HG03097 (cell line): ENCODE measurements around the gene DCP1B.
"Not testable (repeated sequence)": the region's sequence is repeated elsewhere in the genome, so short reads cannot be mapped to it uniquely, and the experiment has no call there.

Source experiments
- ATAC-seq: cut with Tn5 transposase; IDR thresholded peaks from one replicate; pipeline ENCODE4 v1.9.1; 2021; ENCODE audit not compliant: unreplicated experiment, low FRiP score

Gene DCP1B

DNA sequence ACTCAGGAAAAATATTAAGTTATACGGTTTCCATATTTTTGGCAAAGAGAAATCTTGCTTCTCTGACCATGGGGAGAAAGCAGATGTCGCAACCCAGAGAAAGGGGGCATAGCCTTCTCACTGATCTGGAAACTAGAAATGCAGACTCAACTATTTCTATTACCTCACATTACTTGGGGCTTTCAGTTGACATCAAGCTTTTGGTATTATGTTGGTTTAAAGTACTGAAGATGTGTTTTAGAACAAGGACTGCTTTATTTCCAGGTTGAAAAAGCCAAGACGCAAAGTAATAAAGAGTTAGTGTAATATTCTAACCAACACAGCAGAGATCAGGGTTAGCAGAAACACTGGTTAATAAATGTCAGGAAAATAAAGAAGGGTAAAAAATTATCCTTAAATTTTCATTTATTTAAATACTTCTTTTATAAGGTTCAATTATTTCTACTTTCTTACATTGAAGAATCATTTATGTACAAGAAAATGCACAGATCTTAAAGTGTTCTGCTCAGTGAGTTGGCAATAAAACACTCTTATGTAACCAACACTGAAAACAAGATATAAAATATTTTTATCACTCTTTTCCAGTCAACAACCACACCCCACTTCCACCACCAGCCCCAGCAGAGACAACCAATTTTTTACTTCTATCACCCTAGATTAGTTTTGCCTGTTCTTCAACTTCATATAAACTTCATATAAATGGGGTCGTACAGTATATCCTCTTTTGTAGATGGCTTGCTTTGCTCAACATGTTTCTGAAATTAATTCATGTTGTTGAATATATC, 26.0 kb downstream of the DCP1B start:
- no peak for ATAC-seq

DNA sequence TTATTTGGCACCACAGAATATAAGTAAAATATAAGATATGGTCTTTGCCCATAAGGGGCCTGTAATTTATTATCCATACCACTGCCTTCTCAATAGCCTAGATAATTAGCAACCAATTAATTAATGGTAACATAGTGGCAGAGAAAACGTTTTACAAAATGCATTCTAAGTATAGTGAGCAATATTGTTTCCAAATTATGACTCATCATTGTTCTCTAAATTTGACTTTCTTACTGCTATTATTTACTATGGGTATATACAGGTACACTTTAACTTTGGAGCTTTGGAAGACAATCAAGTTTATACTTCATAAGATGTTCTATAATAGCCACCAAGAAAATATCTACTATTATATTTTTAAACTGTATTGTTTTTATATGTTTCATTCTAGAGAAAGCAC, 26.7 kb downstream of the DCP1B start:
- ATAC-seq = no peak

DNA sequence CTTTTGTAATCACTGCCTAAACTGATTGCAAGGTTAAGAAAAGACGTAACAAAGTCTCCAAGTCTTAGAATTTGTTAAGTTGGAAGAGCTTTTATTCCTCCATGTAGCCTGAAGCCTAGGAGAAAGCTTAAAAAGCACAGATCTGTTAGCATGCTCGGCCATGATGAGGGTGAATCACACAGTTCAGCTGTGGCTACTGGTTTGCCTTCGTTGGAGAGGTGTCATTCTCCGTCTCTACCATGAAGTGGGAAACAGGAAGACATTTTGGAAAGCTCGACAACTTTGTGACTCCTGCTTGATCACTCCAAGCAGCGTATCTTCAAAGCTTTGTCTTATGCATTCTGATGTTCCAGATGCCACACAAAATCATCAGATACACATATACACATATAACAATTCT, 27.1 kb downstream of the DCP1B start:
- ATAC-seq = no peak

DNA sequence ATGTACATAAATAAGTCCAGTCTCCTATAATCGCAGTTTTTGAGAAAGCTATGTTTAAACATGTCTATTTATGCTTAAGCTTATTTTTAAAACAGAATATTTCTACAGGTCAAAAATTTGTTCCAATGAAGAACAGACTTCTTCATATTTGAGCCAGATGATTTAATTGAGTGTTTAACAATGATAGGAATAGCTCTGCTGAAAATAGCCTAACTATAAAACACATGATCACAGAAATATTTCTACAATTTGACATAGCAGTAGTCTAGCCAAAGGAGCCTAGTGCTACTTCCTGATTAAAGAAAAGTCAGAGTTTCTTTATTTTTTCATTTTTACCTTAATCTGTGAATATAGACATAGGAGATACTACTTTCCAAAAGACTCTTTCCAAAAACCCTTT, 29.4 kb downstream of the DCP1B start:
- ATAC-seq = no peak

DNA sequence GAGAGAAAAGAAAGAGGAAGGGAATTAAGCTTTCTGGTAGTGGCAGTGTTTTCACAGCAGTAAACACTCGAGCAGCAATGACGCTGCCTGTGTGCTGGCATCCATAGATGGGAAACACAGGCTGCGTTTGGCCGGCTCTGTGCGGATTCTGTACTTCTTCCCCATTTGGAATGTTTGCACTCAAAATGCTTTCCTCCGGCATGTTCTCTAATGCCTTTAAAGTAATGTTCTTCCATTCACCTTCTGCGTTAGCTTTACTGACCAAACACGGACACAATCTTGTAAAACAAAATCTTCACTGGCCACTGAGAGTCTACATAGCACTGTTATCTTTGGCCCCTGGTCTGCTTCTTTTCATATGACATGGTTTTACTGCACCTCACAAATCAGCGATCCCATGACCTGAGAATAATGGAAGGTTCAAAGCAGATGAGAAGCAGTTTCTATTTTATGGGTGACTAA, 31.4 kb downstream of the DCP1B start:
- ATAC-seq = no peak

DNA sequence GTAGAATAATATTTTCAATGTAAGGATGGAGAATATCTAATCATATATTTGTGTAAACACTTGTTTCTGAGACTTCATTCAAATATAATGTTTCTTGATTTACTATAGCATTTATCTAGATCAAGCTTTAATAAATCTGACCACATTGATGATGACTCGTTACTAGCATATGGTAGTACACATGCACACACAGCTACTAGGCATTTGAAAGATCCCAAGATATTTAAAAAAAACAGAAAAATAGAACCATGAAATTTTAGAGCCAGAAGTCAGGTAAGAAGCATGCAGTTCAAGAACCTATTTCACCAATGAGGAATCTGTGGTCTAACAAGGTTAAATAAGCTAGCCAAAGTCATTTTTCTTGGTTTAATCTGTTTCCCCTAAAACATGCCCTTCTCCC, 32.0 kb downstream of the DCP1B start:
- no peak for ATAC-seq

DNA sequence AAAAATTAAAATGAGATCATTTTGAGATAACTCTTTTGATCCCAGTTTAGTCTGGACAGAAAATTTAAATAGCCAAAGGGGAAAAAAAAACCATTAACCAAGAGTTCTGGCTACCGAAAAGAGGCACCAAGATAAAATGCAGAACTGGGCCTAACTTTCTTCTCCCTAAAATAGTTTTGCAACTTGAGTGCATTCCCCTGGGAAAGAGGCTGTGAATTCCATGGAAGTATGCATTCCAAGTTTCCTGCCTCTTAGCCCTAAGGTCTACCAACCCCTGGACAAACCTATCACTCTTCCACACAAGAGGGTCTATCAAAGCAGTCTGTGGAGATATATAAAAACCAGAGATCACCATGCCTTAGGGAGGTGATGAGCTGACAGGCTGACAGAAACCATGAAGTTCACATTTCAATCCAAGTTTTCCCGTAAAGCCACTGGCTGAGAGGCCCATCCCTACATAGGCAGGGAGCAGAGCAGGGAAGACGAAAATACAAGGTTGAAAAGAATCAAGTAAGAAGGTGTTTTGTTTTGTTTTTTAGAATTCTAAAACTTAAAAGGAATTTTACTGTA, 33.8 kb downstream of the DCP1B start:
- no peak for ATAC-seq

DNA sequence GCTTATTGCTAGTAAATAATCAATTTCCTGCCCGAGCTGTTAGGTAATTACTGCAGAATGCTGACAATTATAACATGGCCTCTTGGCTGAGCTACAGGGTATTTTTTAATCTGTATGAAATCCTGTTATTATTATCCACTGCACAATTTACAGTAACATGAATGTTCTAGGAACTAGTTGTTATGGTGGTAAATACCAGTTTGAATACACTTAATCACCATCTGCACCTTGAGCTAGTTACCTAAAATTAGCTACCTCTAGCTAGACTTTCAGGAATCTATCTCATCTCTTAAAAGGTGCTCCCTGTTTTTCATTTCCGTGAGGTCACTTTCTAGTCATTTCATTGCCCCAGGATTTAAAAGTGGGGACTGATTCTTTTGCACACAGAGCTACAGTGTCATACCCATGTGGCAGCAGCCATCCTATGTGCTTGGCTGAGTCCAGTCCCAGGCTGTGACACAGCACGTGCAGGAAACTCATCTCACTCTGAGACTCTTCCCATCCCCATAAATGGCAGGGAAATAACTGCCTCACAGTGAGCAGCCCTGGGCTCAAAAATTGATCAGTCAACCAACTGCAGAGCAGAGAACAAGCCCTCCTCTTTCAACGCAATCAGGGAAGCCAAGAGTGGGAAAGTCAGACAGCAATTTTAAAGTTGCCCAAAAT, 37.6 kb downstream of the DCP1B start:
- ATAC-seq = no peak

DNA sequence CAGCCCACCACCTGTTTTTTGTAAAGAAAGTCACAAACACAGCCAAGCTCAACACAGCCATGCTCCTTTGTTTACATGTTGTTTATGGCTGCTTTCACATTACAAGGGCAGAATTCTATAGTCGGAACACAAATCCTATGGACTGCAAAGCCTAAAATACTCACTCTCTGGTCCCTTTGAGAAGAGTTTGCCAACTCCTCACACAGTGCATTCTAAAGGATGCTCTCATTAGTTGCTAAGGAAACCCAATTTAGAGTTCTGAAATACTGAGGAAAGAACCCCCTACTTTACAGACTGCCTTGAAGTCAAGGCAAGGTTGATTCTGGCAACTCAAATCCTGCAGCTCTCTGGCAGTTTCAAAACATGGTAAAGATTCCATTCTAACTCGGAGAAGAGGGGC, 38.3 kb downstream of the DCP1B start:
- ATAC-seq = no peak

DNA sequence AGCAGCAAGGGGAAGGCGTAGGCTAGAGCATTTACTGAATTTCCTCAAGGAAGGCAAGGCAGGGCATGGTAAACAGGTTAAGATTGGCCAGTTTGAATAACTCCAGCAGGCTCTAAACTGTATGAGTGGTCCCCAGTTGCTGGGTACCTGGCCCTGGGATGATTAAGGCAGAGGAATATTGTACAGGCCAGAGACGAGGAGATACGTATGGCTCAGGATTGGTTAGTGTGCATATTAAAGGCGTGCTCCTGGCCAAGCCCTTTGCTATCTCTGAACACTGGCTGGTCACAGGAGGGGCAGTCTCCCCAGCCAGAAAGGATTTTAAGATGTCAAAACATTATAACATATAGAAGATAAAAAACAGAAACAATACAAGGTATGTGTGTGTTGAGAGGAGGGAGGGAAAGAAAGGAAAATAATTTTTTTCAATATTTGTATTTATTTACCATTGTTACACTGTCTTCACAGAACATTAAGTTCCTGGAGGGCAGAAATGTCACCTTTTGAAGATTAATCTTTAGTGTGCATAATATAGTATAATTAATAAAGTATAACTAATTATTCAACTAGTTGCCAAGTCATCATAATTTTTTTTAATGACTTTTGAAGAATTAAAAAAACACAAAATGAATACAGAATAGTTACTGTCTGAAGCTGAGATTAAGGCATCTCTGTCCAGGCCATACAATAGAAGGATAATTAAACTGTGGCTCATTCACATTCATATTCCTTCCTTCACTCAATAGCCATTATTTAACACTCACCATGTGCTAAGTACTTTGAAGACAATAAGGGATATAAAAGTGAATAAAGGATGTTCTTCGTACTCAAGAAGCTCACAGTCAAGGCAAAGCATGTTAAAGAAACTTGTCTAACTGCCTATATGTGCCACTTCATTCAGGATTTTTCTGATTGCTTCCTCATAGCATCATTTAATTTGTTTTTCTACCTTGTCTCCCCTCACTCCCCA, 41.9 kb downstream of the DCP1B start:
- no peak for ATAC-seq

DNA sequence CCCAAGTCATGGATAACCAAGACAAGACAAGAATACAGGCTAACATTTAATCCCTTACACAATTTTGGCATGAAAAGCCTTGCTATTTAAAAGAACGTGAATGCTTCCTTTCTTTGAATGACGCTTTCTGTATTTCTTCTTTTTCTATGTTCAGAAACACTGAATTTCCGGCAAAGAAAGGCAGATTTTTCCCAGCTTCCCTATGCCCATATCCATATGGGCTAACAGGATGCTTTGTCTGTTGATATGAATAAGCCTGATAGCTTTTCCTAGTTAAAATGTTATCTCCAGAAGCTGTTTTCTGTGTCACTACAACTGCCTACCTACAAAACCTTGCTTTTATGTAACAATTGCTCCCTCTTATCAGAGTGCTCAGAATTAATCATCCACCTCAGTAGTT, 47.5 kb downstream of the DCP1B start:
- ATAC-seq = no peak

DNA sequence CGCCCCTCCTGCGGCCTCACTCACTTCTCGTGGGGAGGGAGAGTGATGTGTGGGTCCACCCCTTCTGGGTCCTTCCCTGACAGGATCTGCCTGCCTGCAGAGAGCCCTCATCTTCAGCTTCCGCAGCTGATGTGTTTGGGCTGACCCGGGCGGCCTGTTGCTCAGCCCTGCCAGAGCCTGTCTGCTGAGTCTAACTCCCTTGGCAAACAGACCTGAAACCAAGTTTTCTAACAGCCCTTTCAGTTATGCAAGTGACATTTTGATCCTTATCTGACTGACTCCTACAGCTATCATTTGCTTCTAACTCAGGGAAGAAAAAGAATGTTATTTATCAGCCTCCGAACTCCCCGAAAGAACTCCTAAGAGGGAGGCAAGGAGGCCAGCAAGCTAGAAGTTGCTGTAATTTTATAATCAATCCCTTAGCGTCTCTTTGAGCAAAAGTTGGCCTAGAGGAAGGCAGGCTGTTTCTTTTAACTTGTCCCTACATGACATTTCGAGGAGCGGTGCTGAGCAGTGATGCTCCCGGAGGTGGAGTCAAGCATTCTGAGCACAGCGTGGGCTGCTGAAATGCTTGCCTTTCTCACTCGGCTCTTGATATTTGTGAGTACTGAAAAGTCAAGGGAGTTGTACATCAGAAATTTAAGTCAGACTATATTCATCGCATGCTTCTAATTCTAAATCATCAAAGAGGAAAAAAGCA, 54.3 kb downstream of the DCP1B start:
- no peak for ATAC-seq

DNA sequence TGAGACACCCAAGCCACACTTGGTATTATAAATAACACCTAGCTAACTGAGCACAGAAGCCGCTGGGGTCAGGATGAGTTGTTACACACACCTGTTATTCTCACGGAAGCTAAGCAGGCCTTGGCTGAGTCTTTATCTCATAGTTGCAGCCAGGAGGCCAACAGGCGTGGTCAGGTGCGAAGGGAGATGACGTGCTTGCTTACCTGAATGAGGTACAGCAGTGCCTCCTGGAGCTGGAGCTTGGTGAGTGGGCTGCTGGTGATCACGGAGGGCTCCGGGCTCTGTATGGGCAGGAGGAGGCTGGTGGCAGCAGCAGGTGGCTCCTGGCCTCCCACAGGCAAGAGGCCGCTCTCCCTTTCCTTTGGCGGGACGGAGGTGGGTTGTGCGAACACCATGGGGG, 55.4 kb downstream of the DCP1B start:
- no peak for ATAC-seq

DNA sequence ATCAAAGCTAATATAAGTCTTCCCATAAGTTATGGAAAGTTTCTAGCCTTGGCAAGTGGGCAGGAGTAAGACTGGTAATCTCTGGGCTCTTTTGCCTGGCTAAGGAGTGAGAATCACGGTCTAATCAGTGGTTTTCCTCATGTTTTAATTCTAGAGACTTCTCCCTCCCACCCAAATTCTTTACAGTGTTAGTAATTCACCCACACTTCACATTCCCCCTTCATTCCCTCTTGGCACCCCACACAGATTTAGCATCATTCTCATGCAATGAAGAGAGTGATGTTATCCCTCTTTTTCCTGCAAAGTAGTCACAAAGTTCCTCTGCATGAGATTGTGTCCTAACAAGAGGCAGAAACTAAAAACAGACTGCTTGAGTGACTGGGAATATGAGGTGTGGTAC, 57.2 kb downstream of the DCP1B start:
- ATAC-seq = no peak

DNA sequence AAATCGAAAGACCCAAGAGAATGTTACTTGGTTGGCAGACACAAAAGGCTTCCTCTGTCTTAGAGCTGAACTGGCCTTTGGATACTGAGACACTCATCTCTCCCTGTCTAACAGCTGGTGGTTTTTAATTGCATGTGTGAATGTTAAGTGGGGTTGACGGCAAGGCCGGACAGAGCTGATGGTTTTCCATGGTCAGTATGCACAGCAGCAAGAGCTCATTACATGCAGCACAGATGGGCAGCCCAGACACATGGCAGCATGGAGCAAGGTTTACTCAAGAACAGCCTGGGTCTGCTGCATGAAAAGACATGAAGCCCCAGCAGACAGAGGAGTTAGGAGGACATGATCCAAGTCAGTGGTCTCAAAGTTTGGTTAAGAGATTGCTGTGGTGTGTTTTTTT, 58.0 kb downstream of the DCP1B start:
- no peak for ATAC-seq

DNA sequence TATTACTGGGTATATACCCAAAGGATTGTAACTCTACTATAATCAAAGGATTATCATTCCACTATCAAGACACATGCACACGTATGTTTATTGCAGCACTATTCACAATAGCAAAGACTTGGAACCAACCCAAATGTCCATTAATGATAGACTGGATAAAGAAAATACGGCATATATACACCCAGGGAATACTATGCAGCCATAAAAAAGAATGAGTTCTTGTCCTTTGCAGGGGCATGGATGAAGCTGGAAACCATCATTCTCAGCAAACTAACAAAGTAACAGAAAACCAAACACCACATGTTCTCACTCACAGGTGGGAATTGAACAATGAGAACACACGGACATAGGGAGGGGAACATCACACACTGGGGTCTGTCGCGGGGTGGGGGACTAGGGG, 58.8 kb downstream of the DCP1B start:
- not testable (repeated sequence) for ATAC-seq

DNA sequence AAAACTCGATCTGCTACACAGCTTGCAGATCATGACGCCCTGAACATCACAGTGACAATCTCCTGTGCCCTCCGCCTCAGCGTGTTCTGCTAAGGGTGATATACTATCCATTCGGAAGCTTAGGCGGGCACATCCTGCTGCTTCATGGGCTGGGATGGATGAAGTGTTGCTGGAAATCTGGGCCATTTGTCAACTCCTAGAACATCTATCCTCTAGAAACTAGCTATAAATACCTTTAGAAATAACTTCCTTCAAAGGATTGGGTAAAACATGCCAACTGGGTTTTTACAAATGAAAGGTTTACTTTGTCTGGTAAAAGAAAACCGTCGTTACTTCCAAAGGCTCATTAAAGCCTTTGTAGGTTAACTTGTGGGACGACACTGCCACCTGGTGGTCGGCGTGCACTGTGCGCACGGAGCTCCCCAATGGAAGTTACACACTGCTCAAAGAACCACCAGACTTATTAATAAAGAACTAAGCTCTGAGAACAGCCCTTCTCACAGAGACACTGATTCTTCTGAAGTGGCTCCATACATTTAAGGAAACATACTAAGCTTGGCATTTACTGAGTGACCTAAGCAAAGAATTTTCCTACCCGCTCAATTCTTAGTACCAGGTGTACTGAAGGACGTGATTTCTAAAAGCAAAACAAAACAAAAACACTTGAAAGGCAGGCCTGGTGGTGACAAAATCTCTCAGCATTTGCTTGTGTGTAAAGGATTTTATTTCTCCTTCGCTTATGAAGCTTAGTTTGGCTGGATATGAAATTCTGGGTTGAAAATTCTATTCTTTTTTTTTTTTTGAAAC, 64.3 kb downstream of the DCP1B start:
- no peak for ATAC-seq

DNA sequence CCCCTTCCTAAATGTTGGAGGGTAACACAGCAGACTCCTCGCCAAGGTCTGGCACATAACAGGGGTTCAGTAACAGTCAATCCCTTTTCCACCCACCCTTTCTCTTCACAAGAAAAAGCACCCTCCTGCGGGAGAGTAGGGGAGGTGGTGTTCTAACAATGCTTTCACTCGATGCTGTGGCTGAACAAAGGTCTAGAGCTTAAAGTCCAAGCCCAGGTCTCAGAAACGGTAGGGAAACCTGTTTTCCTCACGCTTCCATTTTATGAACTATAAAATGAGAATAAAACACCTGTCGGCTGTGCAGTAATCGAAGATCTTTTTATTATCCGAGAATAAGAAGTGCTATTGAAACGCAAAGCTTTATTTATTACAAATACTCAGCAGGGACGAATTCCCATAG, 64.9 kb downstream of the DCP1B start:
- no peak for ATAC-seq

DNA sequence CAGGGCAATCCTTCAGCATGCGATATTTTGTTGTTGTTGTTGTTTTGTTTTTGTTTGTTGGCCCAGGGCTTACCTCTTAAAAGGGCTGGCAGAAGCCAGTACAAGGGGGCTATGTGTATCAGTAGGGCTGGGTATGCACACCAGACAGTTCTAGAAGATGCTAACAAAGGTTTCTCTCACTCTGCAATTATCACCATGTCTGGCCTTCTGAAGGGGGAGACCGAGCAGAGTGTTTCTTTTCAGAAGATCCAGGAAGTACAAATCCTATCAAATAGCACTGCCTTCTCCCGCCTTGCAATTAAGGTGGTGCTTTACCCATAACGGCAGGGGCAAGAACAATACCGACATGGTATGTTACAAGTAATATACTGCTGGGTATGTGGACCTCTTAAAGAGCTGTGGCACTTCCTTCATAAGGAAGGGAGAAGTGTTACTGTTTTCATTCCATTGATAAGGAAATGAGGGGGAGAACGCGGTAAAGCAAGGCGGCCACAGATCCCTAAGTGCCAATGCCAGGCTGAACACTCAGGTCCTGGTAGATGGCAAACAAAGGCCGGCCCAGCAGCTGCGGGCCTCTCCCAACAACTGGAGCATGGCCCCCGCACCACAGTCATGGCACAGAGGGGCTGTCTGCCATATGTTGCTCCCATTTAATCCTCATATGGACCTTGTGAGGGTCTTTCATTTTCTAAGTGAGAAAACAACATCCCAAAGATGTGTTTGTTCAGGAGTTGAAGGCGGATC, 66.6 kb downstream of the DCP1B start:
- no peak for ATAC-seq
